ENCODE measurements around the gene EYA2.

- no peak for TF ChIP-seq CTCF (IDR thresholded peaks at IDR 0.05)
- TF ChIP-seq POLR2A (IDR thresholded peaks at IDR 0.05): no peak
Measured at GRCh38 chr20:47139934-47140535, 245.4 kb downstream of the EYA2 start.

Measured in heart left ventricle (tissue), 13 donors.